OCI-LY1 (cell line): ENCODE measurements around the gene SQSTM1.

Source experiments
- EZH2 ChIP-seq: fragments of 200-600 bp; sonication (generic), shearing (Covaris generic); IDR thresholded peaks from 2 replicates; pipeline ENCODE4 v1.8.0; 2017; ENCODE audit warnings: borderline replicate concordance, mixed run types, mild to moderate bottlenecking, antibody characterized with exemption, low read length, moderate library complexity, mixed read lengths
- TF ChIP-seq, protein P1 (sequence below): fragments of 200-600 bp; sonication (generic), shearing (Covaris generic); IDR thresholded peaks from 2 replicates; pipeline ENCODE4 v1.5.1; 2017; ENCODE audit warnings: mild to moderate bottlenecking, antibody characterized with exemption, low read length, moderate library complexity, mixed read lengths

DNA sequence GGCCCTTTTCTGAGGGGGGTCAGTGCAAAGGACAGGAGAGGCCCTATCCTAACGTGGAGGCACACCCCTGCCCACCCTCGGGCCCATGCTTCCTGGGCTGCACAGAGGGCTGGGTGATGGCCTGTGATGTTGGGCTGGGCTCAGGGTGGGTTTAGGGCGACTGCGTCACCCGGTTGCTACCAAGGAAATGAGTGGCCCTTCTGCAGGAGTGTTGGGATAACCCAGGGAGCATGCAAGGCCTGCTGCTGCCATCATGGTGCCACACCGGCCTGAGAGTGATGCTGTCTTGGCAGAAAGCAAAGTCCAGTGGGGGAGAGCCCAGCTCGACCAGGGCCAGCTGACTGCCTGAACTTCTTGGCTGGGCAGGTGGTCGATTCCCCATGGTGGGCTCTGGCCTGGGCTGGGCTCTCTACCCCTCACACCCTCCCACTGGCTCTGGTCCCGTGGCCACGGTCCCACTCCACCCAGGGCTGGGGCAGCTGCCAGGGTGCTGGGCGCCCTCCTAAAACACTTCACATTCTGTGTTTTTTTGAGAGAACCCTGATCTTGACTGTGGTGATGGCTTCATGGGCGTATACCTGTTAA is 59.5 kb downstream of the SQSTM1 start:
- TF ChIP-seq, protein P1, sequence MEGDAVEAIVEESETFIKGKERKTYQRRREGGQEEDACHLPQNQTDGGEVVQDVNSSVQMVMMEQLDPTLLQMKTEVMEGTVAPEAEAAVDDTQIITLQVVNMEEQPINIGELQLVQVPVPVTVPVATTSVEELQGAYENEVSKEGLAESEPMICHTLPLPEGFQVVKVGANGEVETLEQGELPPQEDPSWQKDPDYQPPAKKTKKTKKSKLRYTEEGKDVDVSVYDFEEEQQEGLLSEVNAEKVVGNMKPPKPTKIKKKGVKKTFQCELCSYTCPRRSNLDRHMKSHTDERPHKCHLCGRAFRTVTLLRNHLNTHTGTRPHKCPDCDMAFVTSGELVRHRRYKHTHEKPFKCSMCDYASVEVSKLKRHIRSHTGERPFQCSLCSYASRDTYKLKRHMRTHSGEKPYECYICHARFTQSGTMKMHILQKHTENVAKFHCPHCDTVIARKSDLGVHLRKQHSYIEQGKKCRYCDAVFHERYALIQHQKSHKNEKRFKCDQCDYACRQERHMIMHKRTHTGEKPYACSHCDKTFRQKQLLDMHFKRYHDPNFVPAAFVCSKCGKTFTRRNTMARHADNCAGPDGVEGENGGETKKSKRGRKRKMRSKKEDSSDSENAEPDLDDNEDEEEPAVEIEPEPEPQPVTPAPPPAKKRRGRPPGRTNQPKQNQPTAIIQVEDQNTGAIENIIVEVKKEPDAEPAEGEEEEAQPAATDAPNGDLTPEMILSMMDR = no peak
- no peak for TF ChIP-seq EZH2
